Measurements from ENCODE around the gene LZTR1. TPM values are rescaled to one million over a fixed set of nuclear protein-coding genes. Genes with fewer than 3 reads are reported as not detected.

The LZTR1 gene
- total and polyA plus RNA-seq, 2 donors from 2014 or later = 24.3 to 66.4 TPM

- Histone ChIP-seq H3K27ac (ENCODE audit: low read depth in 2 of 2, low read length in 2 of 2) (no peak overlapping the region), H3K4me1 (ENCODE audit: control insufficient read depth in 2 of 3, insufficient read depth in 2 of 3, low read depth in 1 of 3, low read length in 3 of 3) (peaks cover 0 to under 1% (median under 1%) of the 10 kb centered on the region in 3 donors), H3K27me3 (ENCODE audit: control insufficient read depth, insufficient read depth, low read length) (no peaks in the 10 kb centered on the region), H3K9ac (ENCODE audit: low read length in 3 of 3) (no peak overlapping the region), H3K9me3 (ENCODE audit: control insufficient read depth in 2 of 3, insufficient read depth in 1 of 3, low read length in 3 of 3) (no peaks in the 10 kb centered on the region), H3K36me3 (ENCODE audit: control insufficient read depth in 2 of 3, insufficient read depth in 3 of 3, low read length in 3 of 3) (no peaks in the 10 kb centered on the region), H3K4me3 (ENCODE audit: low read length in 3 of 3) (no peak overlapping the region)
- no peak for FAIRE-seq
- intact Hi-C loops (cut with DNase I) = no loop called here
- DNase-seq = no peak
- TF ChIP-seq CTCF (IDR thresholded peaks at IDR 0.05; ENCODE audit: borderline replicate concordance, extremely low read depth, insufficient read depth) = no peak
Measured at GRCh38 chr22:20974336-20974955, 7.7 kb upstream of the LZTR1 start.

- Histone ChIP-seq H3K36me3 (ENCODE audit: control insufficient read depth in 2 of 3, insufficient read depth in 3 of 3, low read length in 3 of 3) (no peaks in the 10 kb centered on the region), H3K27me3 (ENCODE audit: control insufficient read depth, insufficient read depth, low read length) (no peaks in the 10 kb centered on the region), H3K27ac (ENCODE audit: low read depth in 2 of 2, low read length in 2 of 2) (no peak overlapping the region), H3K4me3 (ENCODE audit: low read length in 3 of 3) (no peak overlapping the region), H3K9ac (ENCODE audit: low read length in 3 of 3) (no peak overlapping the region), H3K9me3 (ENCODE audit: control insufficient read depth in 2 of 3, insufficient read depth in 1 of 3, low read length in 3 of 3) (no peaks in the 10 kb centered on the region), H3K4me1 (ENCODE audit: control insufficient read depth in 2 of 3, insufficient read depth in 2 of 3, low read depth in 1 of 3, low read length in 3 of 3) (peaks cover 0 to 13% (median 12%) of the 10 kb centered on the region in 3 donors)
- no peak for TF ChIP-seq CTCF (IDR thresholded peaks at IDR 0.05; ENCODE audit: borderline replicate concordance, extremely low read depth, insufficient read depth)
- DNase-seq (no peak), FAIRE-seq (no peak)
- intact Hi-C loops (cut with DNase I) = no loop called here
Measured at GRCh38 chr22:20975541-20976290, 6.4 kb upstream of the LZTR1 start.

GRCh38 chr22:20976291-20976877 is 5.7 kb upstream of the LZTR1 start:
- DNase-seq = peak in 1 of 5 donors; percentile 63
- H3K27me3 ChIP-seq (ENCODE audit: control insufficient read depth, insufficient read depth, low read length) = no peaks in the 10 kb centered on the region
- peaks cover 0 to 20% (median 18%) of the 10 kb centered on the region in 3 donors for H3K4me1 ChIP-seq (ENCODE audit: control insufficient read depth in 2 of 3, insufficient read depth in 2 of 3, low read depth in 1 of 3, low read length in 3 of 3)
- no peak for FAIRE-seq
- no peak overlapping the region for H3K27ac ChIP-seq (ENCODE audit: low read depth in 2 of 2, low read length in 2 of 2)
- intact Hi-C loops (cut with DNase I) = no loop called here
- no peaks in the 10 kb centered on the region for H3K9me3 ChIP-seq (ENCODE audit: control insufficient read depth in 2 of 3, insufficient read depth in 1 of 3, low read length in 3 of 3)
- TF ChIP-seq CTCF (IDR thresholded peaks at IDR 0.05; ENCODE audit: borderline replicate concordance, extremely low read depth, insufficient read depth) = no peak
- H3K9ac ChIP-seq (ENCODE audit: low read length in 3 of 3) = no peak overlapping the region
- H3K4me3 ChIP-seq (ENCODE audit: low read length in 3 of 3) = no peak overlapping the region
- H3K36me3 ChIP-seq (ENCODE audit: control insufficient read depth in 2 of 3, insufficient read depth in 3 of 3, low read length in 3 of 3) = no peaks in the 10 kb centered on the region

Data from kidney (tissue), 14 donors.